Measurements from ENCODE around the gene TLCD3A.
"Not testable (repeated sequence)": the region's sequence is repeated elsewhere in the genome, so short reads cannot be mapped to it uniquely, and the experiment has no call there.

Gene TLCD3A

GRCh38 chr17:745406-745805, 13.0 kb downstream of the TLCD3A start:
- Histone ChIP-seq H3K27ac (no peak overlapping the region), H3K4me3 (no peak overlapping the region)

- Histone ChIP-seq H3K27ac (no peak overlapping the region), H3K4me3 (no peak overlapping the region)
These were observed 13.8 kb downstream of the TLCD3A start for GRCh38 chr17:746181-746580.

- H3K27ac ChIP-seq = no peak overlapping the region
- H3K4me3 ChIP-seq = no peak overlapping the region
These were observed 14.6 kb downstream of the TLCD3A start for GRCh38 chr17:746783-747629.

GRCh38 chr17:748604-749003, 16.2 kb downstream of the TLCD3A start:
- H3K4me3 ChIP-seq, H3K27ac ChIP-seq: not testable (repeated sequence)

GRCh38 chr17:749359-749758, 17.0 kb downstream of the TLCD3A start:
- H3K27ac ChIP-seq, H3K4me3 ChIP-seq: not testable (repeated sequence)

- H3K4me3 ChIP-seq = peak overlapping the region in 5 of 7 experiments; percentile 65 to 95 (median 92)
- peak overlapping the region in 5 of 21 experiments; percentile 21 to 93 (median 84) for H3K27ac ChIP-seq
These were observed 18.1 kb downstream of the TLCD3A start for GRCh38 chr17:750431-751037.

GRCh38 chr17:751269-752001, 19.0 kb downstream of the TLCD3A start:
- peak overlapping the region; percentile 65 to 95 (median 92) for H3K4me3 ChIP-seq
- peak overlapping the region; percentile 14 to 95 (median 87) for H3K27ac ChIP-seq

GRCh38 chr17:752002-752619, 19.7 kb downstream of the TLCD3A start, which contains the start of gene GEMIN4:
Gene GEMIN4, minus strand, starts transcription at chr17:752264. Its CDS starts 122 bp downstream, at chr17:752142.
- Histone ChIP-seq H3K4me3 (peak within 1 kb of the TSS; percentile 65 to 95 (median 92)), H3K27ac (peak within 1 kb of the TSS; percentile 51 to 95 (median 87))

GRCh38 chr17:752620-753219, 20.3 kb downstream of the TLCD3A start:
- Histone ChIP-seq H3K4me3 (peak overlapping the region; percentile 65 to 95 (median 92)), H3K27ac (peak overlapping the region; percentile 51 to 95 (median 87))

GRCh38 chr17:753418-753817, 21.0 kb downstream of the TLCD3A start:
- Histone ChIP-seq H3K4me3 (no peak overlapping the region), H3K27ac (peak overlapping the region in 2 of 21 experiments; percentile 21 to 26)

GRCh38 chr17:755319-755961, 23.0 kb downstream of the TLCD3A start:
- H3K27ac ChIP-seq = peak overlapping the region in 1 of 21 experiments; percentile 31
- H3K4me3 ChIP-seq = not testable (repeated sequence)

GRCh38 chr17:756010-756567, 23.7 kb downstream of the TLCD3A start:
- not testable (repeated sequence) for H3K4me3 ChIP-seq
- peak overlapping the region in 1 of 21 experiments; percentile 31 for H3K27ac ChIP-seq

GRCh38 chr17:759964-760363, 27.6 kb downstream of the TLCD3A start:
- Histone ChIP-seq H3K27ac (no peak overlapping the region), H3K4me3 (no peak overlapping the region)

- Histone ChIP-seq H3K4me3 (no peak overlapping the region), H3K27ac (no peak overlapping the region)
These were observed 28.0 kb downstream of the TLCD3A start for GRCh38 chr17:760371-760770.

- no peak overlapping the region for H3K27ac ChIP-seq
- no peak overlapping the region for H3K4me3 ChIP-seq
These were observed 34.7 kb downstream of the TLCD3A start for GRCh38 chr17:767076-767475.

- Histone ChIP-seq H3K27ac (no peak overlapping the region), H3K4me3 (no peak overlapping the region)
These were observed 40.6 kb downstream of the TLCD3A start for GRCh38 chr17:773016-773415.

- no peak overlapping the region for H3K27ac ChIP-seq
- H3K4me3 ChIP-seq = no peak overlapping the region
These were observed 41.3 kb downstream of the TLCD3A start for GRCh38 chr17:773467-774312.

- no peak overlapping the region for H3K4me3 ChIP-seq
- H3K27ac ChIP-seq = no peak overlapping the region
These were observed 41.9 kb downstream of the TLCD3A start for GRCh38 chr17:774313-774584.
